OCI-LY3 (cell line): ENCODE results near the gene SPNS2.

Source experiments
- H2AFZ ChIP-seq: fragments of 200-600, 300-600 bp; shearing (Covaris generic); 2 replicates; pipeline ENCODE4 v1.6.0; 2014; ENCODE audit warnings: antibody characterized with exemption, low read depth, low read length
- H3K27ac ChIP-seq: fragments of 200-600, 300-600 bp; sonication (generic); 2 replicates; pipeline ENCODE4 v1.5.1; 2014; ENCODE audit warnings: mild to moderate bottlenecking, low read length, moderate library complexity, mixed read lengths
- H3K27me3 ChIP-seq: fragments of 200-600, 300-600 bp; sonication (generic); 2 replicates; pipeline ENCODE4 v1.6.1; 2014; ENCODE audit warnings: low read depth, low read length, mixed read lengths
- H3K36me3 ChIP-seq: fragments of 200-600, 300-600 bp; sonication (generic); replicated peaks from 2 replicates; pipeline ENCODE3; 2014; ENCODE audit warnings: low read depth, low read length, mixed read lengths
- H3K4me1 ChIP-seq: fragments of 300-600, 200-600 bp; sonication (generic); 2 replicates; pipeline ENCODE4 v1.6.1; 2014; ENCODE audit warnings: low read length, mixed read lengths
- H3K4me2 ChIP-seq: fragments of 200-600, 300-600 bp; sonication (generic); 2 replicates; pipeline ENCODE4 v1.6.1; 2014; ENCODE audit warnings: low read length, mixed read lengths
- H3K4me3 ChIP-seq: fragments of 300-600, 200-600 bp; sonication (generic); 2 replicates; pipeline ENCODE4 v1.5.1; 2014; ENCODE audit warnings: antibody characterized with exemption, mild to moderate bottlenecking, low read length, moderate library complexity
- H3K79me2 ChIP-seq: fragments of 300-600, 200-600 bp; shearing (Covaris generic); 2 replicates; pipeline ENCODE4 v1.6.1; 2014; ENCODE audit warnings: mild to moderate bottlenecking, low read length, mixed read lengths
- H3K9ac ChIP-seq: fragments of 300-600, 200-600 bp; shearing (Covaris generic); 2 replicates; pipeline ENCODE4 v1.6.0; 2014; ENCODE audit warnings: mild to moderate bottlenecking, low read length, moderate library complexity
- H3K9me3 ChIP-seq: fragments of 200-600, 300-600 bp; shearing (Covaris generic); 2 replicates; pipeline ENCODE4 v1.6.1; 2014; ENCODE audit warnings: low read length, mixed read lengths; ENCODE audit not compliant: insufficient read depth
- H4K20me1 ChIP-seq: fragments of 200-600, 300-600 bp; sonication (generic); 2 replicates; pipeline ENCODE4 v1.6.1; 2016; ENCODE audit warnings: low read length, mixed read lengths; ENCODE audit not compliant: insufficient read depth
- CTCF ChIP-seq: fragments of 200-600, 300-600 bp; sonication (generic); IDR thresholded peaks from 2 replicates; pipeline ENCODE4 v1.5.1; 2014; ENCODE audit warnings: antibody characterized with exemption, low read length, low read depth
- EZH2phosphoT487 ChIP-seq: fragments of 200-600 bp; shearing (Covaris generic); IDR thresholded peaks from 2 replicates; pipeline ENCODE4 v1.6.1; 2018; ENCODE audit warnings: antibody characterized with exemption, mixed run types, low read depth

The SPNS2 gene

GRCh38 chr17:4534515-4534914 lies 35.8 kb downstream of the SPNS2 start:
- Histone ChIP-seq H3K36me3 (no peaks in the 10 kb centered on the region), H3K27me3 (peaks cover 3% of the 10 kb centered on the region; the same call in 1 of the 2 replicates), H2AFZ (no peak overlapping the region), H3K9me3 (no peaks in the 10 kb centered on the region), H3K4me1 (no peaks in the 10 kb centered on the region), H3K27ac (no peak overlapping the region), H3K4me2 (no peak overlapping the region), H4K20me1 (peaks cover 14% of the 10 kb centered on the region), H3K9ac (no peak overlapping the region), H3K4me3 (no peak overlapping the region), H3K79me2 (no peaks in the 10 kb centered on the region)
- TF ChIP-seq EZH2phosphoT487 (no peak), CTCF (no peak)

- no peak overlapping the region for H3K27ac ChIP-seq
These were observed 36.4 kb downstream of the SPNS2 start for GRCh38 chr17:4534928-4535666.

GRCh38 chr17:4535667-4536258 lies 37.1 kb downstream of the SPNS2 start:
- Histone ChIP-seq H3K4me3 (no peak overlapping the region), H3K9ac (no peak overlapping the region), H3K9me3 (no peaks in the 10 kb centered on the region), H3K27me3 (no peaks in the 10 kb centered on the region), H3K27ac (no peak overlapping the region), H3K4me1 (no peaks in the 10 kb centered on the region), H2AFZ (no peak overlapping the region), H3K4me2 (no peak overlapping the region), H3K36me3 (no peaks in the 10 kb centered on the region), H3K79me2 (no peaks in the 10 kb centered on the region), H4K20me1 (peaks cover 14% of the 10 kb centered on the region)
- TF ChIP-seq CTCF (no peak), EZH2phosphoT487 (no peak)

More at GRCh38 chr17:4534928-4535666, 36.4 kb downstream of the SPNS2 start:
- no peaks in the 10 kb centered on the region for H3K9me3 ChIP-seq
- H3K4me3 ChIP-seq = no peak overlapping the region
- no peak overlapping the region for H3K4me2 ChIP-seq
- H3K4me1 ChIP-seq = no peaks in the 10 kb centered on the region
- no peaks in the 10 kb centered on the region for H3K27me3 ChIP-seq
- no peak for TF ChIP-seq CTCF
- no peak for TF ChIP-seq EZH2phosphoT487
- H2AFZ ChIP-seq = no peak overlapping the region
- no peaks in the 10 kb centered on the region for H3K79me2 ChIP-seq
- no peak overlapping the region for H3K9ac ChIP-seq
- no peaks in the 10 kb centered on the region for H3K36me3 ChIP-seq
- H4K20me1 ChIP-seq = peaks cover 14% of the 10 kb centered on the region

GRCh38 chr17:4536259-4536741 lies 37.6 kb downstream of the SPNS2 start:
- H4K20me1 ChIP-seq = peaks cover 14% of the 10 kb centered on the region
- no peak overlapping the region for H3K27ac ChIP-seq
- TF ChIP-seq EZH2phosphoT487 (no peak), CTCF (no peak)
- H3K79me2 ChIP-seq = no peaks in the 10 kb centered on the region
- H3K9ac ChIP-seq = no peak overlapping the region
- H3K36me3 ChIP-seq = no peaks in the 10 kb centered on the region
- no peak overlapping the region for H2AFZ ChIP-seq
- H3K4me2 ChIP-seq = no peak overlapping the region
- H3K9me3 ChIP-seq = no peaks in the 10 kb centered on the region
- H3K4me1 ChIP-seq = no peaks in the 10 kb centered on the region
- no peaks in the 10 kb centered on the region for H3K27me3 ChIP-seq
- H3K4me3 ChIP-seq = no peak overlapping the region
